ENCODE measurements around the gene SSU72.

DNA sequence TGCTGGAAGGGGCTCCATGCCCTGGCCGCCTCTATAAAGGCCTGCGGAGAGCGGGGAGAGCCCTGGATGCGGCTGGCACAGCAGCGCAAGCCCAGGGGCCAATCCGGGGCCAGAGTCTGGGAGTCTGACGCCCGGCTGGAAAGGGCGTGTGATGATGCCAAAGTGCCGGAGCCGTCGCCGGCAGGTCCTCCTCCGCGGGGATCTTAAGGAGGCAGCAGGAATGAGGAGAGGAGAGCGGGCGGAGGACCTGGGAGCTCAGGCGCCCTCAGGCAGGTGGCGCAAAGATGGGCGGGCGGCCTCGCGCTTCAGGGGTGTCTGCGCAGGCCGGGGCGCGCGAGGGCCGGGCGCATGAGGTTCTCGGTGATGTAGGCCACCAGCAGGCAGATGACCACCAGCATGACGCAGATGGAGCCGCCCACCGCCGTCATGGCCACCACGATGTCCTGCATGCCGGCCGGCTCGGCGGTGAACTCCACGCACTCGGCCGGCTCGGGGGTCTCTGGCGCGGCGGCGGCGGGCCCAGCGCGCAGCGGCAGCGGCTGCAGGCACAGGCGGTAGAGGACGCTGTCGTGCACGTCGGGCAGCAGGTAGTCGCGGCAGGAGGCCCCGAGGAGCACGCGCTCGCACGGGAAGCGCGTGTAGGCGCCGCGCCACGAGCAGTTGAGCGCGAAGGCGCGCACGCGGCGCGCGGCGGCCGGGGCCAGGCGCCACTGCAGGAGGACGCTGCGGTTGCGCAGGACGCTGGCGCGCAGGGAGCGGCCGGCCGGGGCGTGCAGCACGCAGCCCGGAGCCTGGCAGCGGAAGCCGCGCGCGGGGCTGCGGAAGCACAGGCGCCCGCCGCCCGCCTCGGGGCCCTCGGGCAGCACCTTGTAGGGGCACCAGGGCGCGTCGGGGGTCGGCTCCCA is 24.6 kb upstream of the SSU72 start:
- TF ChIP-seq EZH2 (IDR thresholded peaks at IDR 0.05; ENCODE audit: low read length) (no peak), CTCF (optimal IDR thresholded peaks at IDR 0.05 in 1 of 3, IDR thresholded peaks at IDR 0.05 in 1 of 3, conservative IDR thresholded peaks at IDR 0.05 in 1 of 3; ENCODE audit: extremely low read depth in 1 of 3, insufficient read depth in 2 of 3, low read length in 3 of 3) (peak in 1 of 3 experiments; percentile 45)

Measured in keratinocyte (primary cell).